K562 (cell line): ENCODE data around the gene BCHE. TPM values are rescaled to one million over a fixed set of nuclear protein-coding genes. Genes with fewer than 3 reads are reported as not detected.

Experiments
- ATAC-seq: fragments of 200-7000 bp; cut with Tn5 transposase; 3 replicates; pipeline ENCODE4 v1.9.1; 2020; ENCODE audit warnings: moderate library complexity
- BruUV-seq: library from RNA; stranded (reverse); fragments of 400-500 nt; replicated peaks from 2 replicates; lab custom pipeline; 2021; lab: Mats Ljungman, UMichigan
- CTCF ChIA-PET: fragments of 300-600 bp; formaldehyde crosslinking; extraction: SDS; loops from one replicate; lab custom pipeline; 2021; ENCODE audit warnings: low intra/inter-chr PET ratio; lab: Yijun Ruan, JAX
- POLR2A ChIA-PET: fragments of 300-600, 350-650 bp; sonication (Branson Sonifier 250); formaldehyde crosslinking; extraction: SDS; loops from one replicate; lab custom pipeline; 2021; ENCODE audit warnings: antibody characterized with exemption, inconsistent platforms; lab: Yijun Ruan, JAX
- DNase-seq, 4 experiments: peaks; one replicate each; pipeline versions ENCODE4 v3.0.0 to v3.0.0-alpha.2; 2011 to 2018; ENCODE audit warnings: low spot score in 3 of 4, mixed read lengths in 3 of 4; ENCODE audit errors: extremely low read depth in 1 of 4
- FAIRE-seq: peaks from 2 replicates; lab custom pipeline; 2011; peaks lifted over from hg19 to GRCh38; lab: Jason Lieb, UNC
- H2AFZ ChIP-seq: 2 replicates; pipeline ENCODE4 v1.6.0; 2011; ENCODE audit warnings: low read depth, low read length, control low read depth, inconsistent platforms
- H3K27ac ChIP-seq: fragments of 200-600 bp; 3 replicates; pipeline ENCODE4 v1.8.0; 2011; ENCODE audit warnings: low read depth, mild to moderate bottlenecking, control low read depth, inconsistent platforms, low read length, moderate library complexity, mixed read lengths; ENCODE audit errors: extremely low read depth
- H3K27me3 ChIP-seq, 2 experiments: fragments of 300-600 bp in 1 of 2; 2 replicates in 1 of 2; 3 replicates in 1 of 2; pipeline versions ENCODE4 v1.6.0 to v1.8.0; 2011; ENCODE audit warnings: inconsistent platforms in 2 of 2, low read length in 2 of 2, mild to moderate bottlenecking in 1 of 2, mixed read lengths in 1 of 2, moderate library complexity in 1 of 2; ENCODE audit not compliant: control insufficient read depth in 2 of 2, insufficient read depth in 2 of 2
- H3K36me3 ChIP-seq: fragments of 300-600 bp; 3 replicates; pipeline ENCODE4 v1.8.0; 2011; ENCODE audit warnings: mild to moderate bottlenecking, low read length, inconsistent platforms; ENCODE audit not compliant: control insufficient read depth, insufficient read depth
- H3K4me1 ChIP-seq, 2 experiments: fragments of 200-600 bp in 1 of 2; replicated peaks in 1 of 2; 2 replicates in 1 of 2; 3 replicates in 1 of 2; pipeline versions ENCODE4 v1.5.1 to v1.8.0; 2011; ENCODE audit warnings: inconsistent platforms in 2 of 2, low read length in 2 of 2, mild to moderate bottlenecking in 1 of 2, mixed read lengths in 1 of 2, moderate library complexity in 1 of 2; ENCODE audit not compliant: control insufficient read depth in 2 of 2, insufficient read depth in 2 of 2
- H3K4me2 ChIP-seq: 2 replicates; pipeline ENCODE4 v1.6.1; 2011; ENCODE audit warnings: low read length, control low read depth, inconsistent platforms, mixed read lengths; ENCODE audit not compliant: insufficient read depth
- H3K4me3 ChIP-seq: fragments of 200-600 bp; sonication (generic), shearing (Covaris generic); 2 replicates; pipeline ENCODE4 v1.5.1; 2016; ENCODE audit warnings: control low read depth, inconsistent platforms
- H3K79me2 ChIP-seq: fragments of 200-600 bp; 3 replicates; pipeline ENCODE4 v1.8.0; 2011; ENCODE audit warnings: low read length, inconsistent platforms; ENCODE audit not compliant: control insufficient read depth, insufficient read depth
- H3K9ac ChIP-seq, 2 experiments: 2 replicates each; pipeline versions ENCODE4 v1.6.0 to v1.6.1; 2011; ENCODE audit warnings: low read depth in 2 of 2, low read length in 2 of 2, control low read depth in 1 of 2, inconsistent platforms in 1 of 2, mild to moderate bottlenecking in 1 of 2, mixed read lengths in 1 of 2; ENCODE audit not compliant: insufficient read depth in 1 of 2
- H3K9me1 ChIP-seq: one replicate; pipeline ENCODE4 v1.6.0; 2011; ENCODE audit warnings: inconsistent platforms, mild to moderate bottlenecking, low read length, moderate library complexity; ENCODE audit not compliant: control insufficient read depth, insufficient read depth
- H3K9me3 ChIP-seq: replicated peaks from 2 replicates; pipeline ENCODE4 v1.5.1; 2011; ENCODE audit warnings: low read depth, low read length, inconsistent platforms; ENCODE audit not compliant: control insufficient read depth, insufficient read depth
- H4K20me1 ChIP-seq: replicated peaks from 2 replicates; pipeline ENCODE4 v1.6.1; 2011; ENCODE audit warnings: low read length, inconsistent platforms, mixed read lengths; ENCODE audit not compliant: control insufficient read depth, insufficient read depth
- DACH1 ChIP-seq: fragments of 450-650 bp; IDR thresholded peaks from 2 replicates; pipeline ENCODE4 v1.6.1; 2018; ENCODE audit not compliant: partially characterized antibody
- JUN ChIP-seq, 2 experiments: sonication (generic) in 1 of 2; formaldehyde crosslinking in 1 of 2; IDR thresholded peaks; 2 replicates each; pipeline versions ENCODE4 v1.6.1 to v1.8.0; 2012 to 2022; ENCODE audit warnings: borderline replicate concordance in 2 of 2, mild to moderate bottlenecking in 2 of 2, improper control_type of control experiment in 1 of 2, low read depth in 1 of 2, low read length in 1 of 2, missing genetic modification reagents in 1 of 2
- MAX ChIP-seq: sonication (generic); formaldehyde crosslinking; IDR thresholded peaks from 2 replicates; pipeline ENCODE4 v1.9.0; 2022; ENCODE audit warnings: mild to moderate bottlenecking, missing genetic modification reagents
- PHF21A ChIP-seq: fragments of 450-650 bp; IDR thresholded peaks from 2 replicates; pipeline ENCODE4 v1.6.1; 2017; ENCODE audit warnings: low read depth, borderline replicate concordance
- RAD21 ChIP-seq, 2 experiments: fragments of 250-450 bp in 1 of 2; fragments of 450-650 bp in 1 of 2; sonication (Bioruptor Pico) in 1 of 2; formaldehyde crosslinking in 1 of 2; IDR thresholded peaks in 1 of 2; conservative IDR thresholded peaks in 1 of 2; 2 replicates each; pipeline versions ENCODE4 v1.4.0 to v1.8.0; 2020 to 2022; ENCODE audit warnings: mild to moderate bottlenecking in 2 of 2, moderate library complexity in 1 of 2
- RBM22 ChIP-seq: fragments of 200-400 bp; formaldehyde crosslinking; IDR thresholded peaks from 2 replicates; pipeline ENCODE4 v1.6.1; 2018; ENCODE audit warnings: low read length, low read depth; ENCODE audit not compliant: poor library complexity, severe bottlenecking
- SMC3 ChIP-seq: conservative IDR thresholded peaks from 2 replicates; pipeline ENCODE4 v1.6.1; 2011; ENCODE audit warnings: low read depth, low read length, improper control_type of control experiment; ENCODE audit not compliant: insufficient read depth
- SRF ChIP-seq, 2 experiments: fragments of 250-450, 450-650 bp in 1 of 2; sonication (Bioruptor Pico) in 1 of 2; sonication (generic) in 1 of 2; formaldehyde crosslinking; IDR thresholded peaks; 2 replicates each; pipeline versions ENCODE4 v1.5.0 to v1.5.1; 2020 to 2022; ENCODE audit warnings: mild to moderate bottlenecking in 1 of 2, missing genetic modification reagents in 1 of 2
- WGBS: fragments of 100-300 bp; shearing (Covaris generic); methylation state at CpG from one replicate; pipeline ENCODE4 v1.1.6; 2016; ENCODE audit warnings: low coverage, mixed read lengths; ENCODE audit not compliant: insufficient coverage; ENCODE audit errors: missing lambda C conversion rate; 5-methylcytosine and 5-hydroxymethylcytosine counted together
- in situ Hi-C: fragments of 300-500 bp; cut with MboI; formaldehyde crosslinking; loops from 4 replicates; pipeline ENCODE4 v1.15.0; 2018; ENCODE audit warnings: inconsistent platforms, mixed read lengths
- intact Hi-C: fragments of 100-400 bp; cut with micrococcal nuclease; formaldehyde crosslinking; loops from 2 replicates; pipeline ENCODE4 v1.14.2; 2022
- polyA plus RNA-seq, 8 experiments: library from polyadenylated mRNA; depleted of rRNA in 4 of 8; stranded (reverse) in 5 of 8; unstranded in 3 of 8; fragments of >200 nt; fragmentation: Nextera tagmentation in 2 of 8; fragmentation: Illumina TruSeq in 1 of 8; extraction: Ambion mirVana in 2 of 8; extraction: Trizol in 1 of 8; gene quantifications; 2 replicates each; pipeline versions ENCODE4 v1.2.1 to v1.2.3, GENCODE V29; 2011 to 2014; ENCODE audit warnings: inconsistent platforms in 1 of 8, missing spikeins in 1 of 8
- total RNA-seq, 7 experiments: library from RNA; depleted of rRNA in 6 of 7; stranded (reverse); fragments of >200 nt in 6 of 7; fragmentation: Illumina TruSeq in 2 of 7; extraction: Trizol in 2 of 7; gene quantifications; 2 replicates each; pipeline versions ENCODE4 v1.2.1 to v1.2.3, GENCODE V29; 2011 to 2021; ENCODE audit warnings: low replicate concordance in 1 of 7
- TF ChIP-seq, protein P1 (sequence below), 3 experiments: IDR thresholded peaks in 2 of 3; conservative IDR thresholded peaks in 1 of 3; 2 replicates each; pipeline ENCODE4 v1.5.1; 2011 to 2012; ENCODE audit warnings: low read length in 3 of 3, mild to moderate bottlenecking in 3 of 3, control low read depth in 2 of 3, improper control_type of control experiment in 1 of 3, inconsistent platforms in 1 of 3, low read depth in 1 of 3, mixed read lengths in 1 of 3, moderate library complexity in 1 of 3; ENCODE audit not compliant: insufficient read depth in 2 of 3
- TF ChIP-seq, protein P2 (sequence below), 2 experiments: fragments of 450-650 bp; formaldehyde crosslinking in 1 of 2; IDR thresholded peaks; 2 replicates each; pipeline versions ENCODE4 v1.4.0 to v1.6.1; 2014 to 2020; ENCODE audit warnings: mild to moderate bottlenecking in 2 of 2, borderline replicate concordance in 1 of 2, low read depth in 1 of 2

BCHE gene
- total and polyA plus RNA-seq, 9 of the 15 experiments (the other 6 are each of a cell fraction or from before 2014, with no cell fraction given) = 0.09 to 0.24 (median 0.12) TPM; not detected in 2

DNA sequence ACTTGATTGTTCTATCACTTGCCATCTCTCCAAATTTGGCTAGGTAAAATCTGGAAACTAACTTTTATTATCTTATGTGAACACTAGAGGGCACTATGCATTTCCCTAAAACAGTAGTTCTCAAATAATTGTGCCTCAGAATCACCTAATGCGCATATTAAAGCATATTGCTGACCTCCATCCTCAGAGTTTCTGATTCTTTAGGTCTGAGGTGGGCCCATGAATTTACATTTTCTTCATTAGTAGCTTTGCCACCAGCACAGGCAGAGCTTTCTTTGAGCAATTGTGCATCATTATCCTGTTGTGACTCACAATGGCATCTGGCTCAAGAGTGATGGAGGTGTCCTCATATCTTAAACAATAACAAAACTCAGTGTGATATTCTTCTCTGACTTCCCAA is 17.5 kb upstream of the BCHE start:
- H3K9me1 ChIP-seq = no peaks in the 10 kb centered on the region
- ChIA-PET CTCF (no interaction called here), POLR2A (no interaction called here)
- no peaks in the 10 kb centered on the region for H3K79me2 ChIP-seq
- H2AFZ ChIP-seq = no peak overlapping the region
- ATAC-seq (no peak), FAIRE-seq (peak; percentile 49), DNase-seq (peak; percentile 5 to 13 (median 7))
- H3K4me2 ChIP-seq = no peak overlapping the region
- no peaks in the 10 kb centered on the region for H3K27me3 ChIP-seq
- H3K27ac ChIP-seq = no peak overlapping the region
- 35% methylated on average over 1 of the region's 1 CpG for WGBS
- BruUV-seq = no TSS peak
- no peaks in the 10 kb centered on the region for H3K9me3 ChIP-seq
- no peak overlapping the region for H3K9ac ChIP-seq
- intact Hi-C loops = no loop called here
- in situ Hi-C loops = no loop called here
- H4K20me1 ChIP-seq = no peaks in the 10 kb centered on the region
- no peak overlapping the region for H3K4me3 ChIP-seq
- H3K36me3 ChIP-seq = no peaks in the 10 kb centered on the region
- no peaks in the 10 kb centered on the region for H3K4me1 ChIP-seq
- no peak for TF ChIP-seq JUN (IDR thresholded peaks at IDR 0.05; ENCODE audit: borderline replicate concordance, low read depth, low read length)
- no peak for TF ChIP-seq JUN (CRISPR knock-in tag; IDR thresholded peaks at IDR 0.05; ENCODE audit: borderline replicate concordance)
- peak; percentile 25; the same call in 1 of the 2 replicates for TF ChIP-seq SMC3
- no peak for TF ChIP-seq DACH1
- TF ChIP-seq SRF (CRISPR knock-in tag; IDR thresholded peaks at IDR 0.05) = no peak
- TF ChIP-seq RAD21 (CRISPR knock-in tag; conservative IDR thresholded peaks at IDR 0.05 in 1 of 2, IDR thresholded peaks at IDR 0.05 in 1 of 2) = peak; percentile 34 to 69; a peak in 3 of 4 replicates
- TF ChIP-seq, protein P1, sequence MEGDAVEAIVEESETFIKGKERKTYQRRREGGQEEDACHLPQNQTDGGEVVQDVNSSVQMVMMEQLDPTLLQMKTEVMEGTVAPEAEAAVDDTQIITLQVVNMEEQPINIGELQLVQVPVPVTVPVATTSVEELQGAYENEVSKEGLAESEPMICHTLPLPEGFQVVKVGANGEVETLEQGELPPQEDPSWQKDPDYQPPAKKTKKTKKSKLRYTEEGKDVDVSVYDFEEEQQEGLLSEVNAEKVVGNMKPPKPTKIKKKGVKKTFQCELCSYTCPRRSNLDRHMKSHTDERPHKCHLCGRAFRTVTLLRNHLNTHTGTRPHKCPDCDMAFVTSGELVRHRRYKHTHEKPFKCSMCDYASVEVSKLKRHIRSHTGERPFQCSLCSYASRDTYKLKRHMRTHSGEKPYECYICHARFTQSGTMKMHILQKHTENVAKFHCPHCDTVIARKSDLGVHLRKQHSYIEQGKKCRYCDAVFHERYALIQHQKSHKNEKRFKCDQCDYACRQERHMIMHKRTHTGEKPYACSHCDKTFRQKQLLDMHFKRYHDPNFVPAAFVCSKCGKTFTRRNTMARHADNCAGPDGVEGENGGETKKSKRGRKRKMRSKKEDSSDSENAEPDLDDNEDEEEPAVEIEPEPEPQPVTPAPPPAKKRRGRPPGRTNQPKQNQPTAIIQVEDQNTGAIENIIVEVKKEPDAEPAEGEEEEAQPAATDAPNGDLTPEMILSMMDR (IDR thresholded peaks at IDR 0.05 in 2 of 3, conservative IDR thresholded peaks at IDR 0.05 in 1 of 3; ENCODE audit: insufficient read depth in 2 of 3, low read depth in 1 of 3, low read length in 3 of 3) = peak in 2 of 3 experiments; percentile 41 to 46; a peak in 3 of 6 replicates
- no peak for TF ChIP-seq MAX (CRISPR knock-in tag)
- no peak for TF ChIP-seq PHF21A
- TF ChIP-seq, protein P2, sequence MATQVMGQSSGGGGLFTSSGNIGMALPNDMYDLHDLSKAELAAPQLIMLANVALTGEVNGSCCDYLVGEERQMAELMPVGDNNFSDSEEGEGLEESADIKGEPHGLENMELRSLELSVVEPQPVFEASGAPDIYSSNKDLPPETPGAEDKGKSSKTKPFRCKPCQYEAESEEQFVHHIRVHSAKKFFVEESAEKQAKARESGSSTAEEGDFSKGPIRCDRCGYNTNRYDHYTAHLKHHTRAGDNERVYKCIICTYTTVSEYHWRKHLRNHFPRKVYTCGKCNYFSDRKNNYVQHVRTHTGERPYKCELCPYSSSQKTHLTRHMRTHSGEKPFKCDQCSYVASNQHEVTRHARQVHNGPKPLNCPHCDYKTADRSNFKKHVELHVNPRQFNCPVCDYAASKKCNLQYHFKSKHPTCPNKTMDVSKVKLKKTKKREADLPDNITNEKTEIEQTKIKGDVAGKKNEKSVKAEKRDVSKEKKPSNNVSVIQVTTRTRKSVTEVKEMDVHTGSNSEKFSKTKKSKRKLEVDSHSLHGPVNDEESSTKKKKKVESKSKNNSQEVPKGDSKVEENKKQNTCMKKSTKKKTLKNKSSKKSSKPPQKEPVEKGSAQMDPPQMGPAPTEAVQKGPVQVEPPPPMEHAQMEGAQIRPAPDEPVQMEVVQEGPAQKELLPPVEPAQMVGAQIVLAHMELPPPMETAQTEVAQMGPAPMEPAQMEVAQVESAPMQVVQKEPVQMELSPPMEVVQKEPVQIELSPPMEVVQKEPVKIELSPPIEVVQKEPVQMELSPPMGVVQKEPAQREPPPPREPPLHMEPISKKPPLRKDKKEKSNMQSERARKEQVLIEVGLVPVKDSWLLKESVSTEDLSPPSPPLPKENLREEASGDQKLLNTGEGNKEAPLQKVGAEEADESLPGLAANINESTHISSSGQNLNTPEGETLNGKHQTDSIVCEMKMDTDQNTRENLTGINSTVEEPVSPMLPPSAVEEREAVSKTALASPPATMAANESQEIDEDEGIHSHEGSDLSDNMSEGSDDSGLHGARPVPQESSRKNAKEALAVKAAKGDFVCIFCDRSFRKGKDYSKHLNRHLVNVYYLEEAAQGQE (IDR thresholded peaks at IDR 0.05; ENCODE audit: borderline replicate concordance) = peak; percentile 24; the same call in 1 of the 2 replicates
- TF ChIP-seq, protein P2 (CRISPR knock-in tag; IDR thresholded peaks at IDR 0.05; ENCODE audit: low read depth) = no peak
- TF ChIP-seq RBM22 = no peak
